Measurements from ENCODE around the gene DENND2C. TPM values are rescaled to one million over a fixed set of nuclear protein-coding genes. Genes with fewer than 3 reads are reported as not detected.

DENND2C gene
- total RNA-seq, 2 donors from 2014 or later = 2.9 to 10.6 TPM

DNA sequence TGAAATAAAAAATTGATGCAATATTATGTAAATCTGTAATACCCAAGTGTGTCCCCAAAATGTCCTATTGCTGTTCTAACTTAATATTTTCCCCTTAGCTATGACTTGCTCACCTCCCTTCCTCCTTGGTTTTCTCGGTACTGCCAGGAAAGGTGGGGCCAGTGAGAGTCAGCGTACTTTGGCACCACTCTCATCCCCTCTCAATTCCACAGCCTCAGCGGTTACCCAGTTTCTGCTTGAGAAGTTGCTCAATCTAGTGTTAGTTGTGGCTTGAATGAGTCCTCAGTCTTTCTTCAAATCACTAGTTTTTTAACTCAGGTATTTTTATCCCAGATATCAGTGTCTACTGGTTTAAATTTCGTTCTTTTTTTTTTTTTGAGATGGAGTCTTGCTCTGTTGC, 120.7 kb downstream of the DENND2C start:
- Histone ChIP-seq H3K27ac (no peak overlapping the region), H3K4me3 (no peak overlapping the region), H3K9me3 (no peaks in the 10 kb centered on the region), H3K27me3 (replicated peaks; ENCODE audit: insufficient read depth) (no peaks in the 10 kb centered on the region), H3K36me3 (no peaks in the 10 kb centered on the region), H3K4me1 (replicated peaks) (no peaks in the 10 kb centered on the region)
- WGBS = 67% methylated on average over 4 of the region's 4 CpGs
- intact Hi-C loops (cut with DNase I) = no loop called here
- DNase-seq (ENCODE audit: low spot score) = no peak
- no peak for TF ChIP-seq POLR2A (IDR thresholded peaks at IDR 0.05)
- TF ChIP-seq, protein P1, sequence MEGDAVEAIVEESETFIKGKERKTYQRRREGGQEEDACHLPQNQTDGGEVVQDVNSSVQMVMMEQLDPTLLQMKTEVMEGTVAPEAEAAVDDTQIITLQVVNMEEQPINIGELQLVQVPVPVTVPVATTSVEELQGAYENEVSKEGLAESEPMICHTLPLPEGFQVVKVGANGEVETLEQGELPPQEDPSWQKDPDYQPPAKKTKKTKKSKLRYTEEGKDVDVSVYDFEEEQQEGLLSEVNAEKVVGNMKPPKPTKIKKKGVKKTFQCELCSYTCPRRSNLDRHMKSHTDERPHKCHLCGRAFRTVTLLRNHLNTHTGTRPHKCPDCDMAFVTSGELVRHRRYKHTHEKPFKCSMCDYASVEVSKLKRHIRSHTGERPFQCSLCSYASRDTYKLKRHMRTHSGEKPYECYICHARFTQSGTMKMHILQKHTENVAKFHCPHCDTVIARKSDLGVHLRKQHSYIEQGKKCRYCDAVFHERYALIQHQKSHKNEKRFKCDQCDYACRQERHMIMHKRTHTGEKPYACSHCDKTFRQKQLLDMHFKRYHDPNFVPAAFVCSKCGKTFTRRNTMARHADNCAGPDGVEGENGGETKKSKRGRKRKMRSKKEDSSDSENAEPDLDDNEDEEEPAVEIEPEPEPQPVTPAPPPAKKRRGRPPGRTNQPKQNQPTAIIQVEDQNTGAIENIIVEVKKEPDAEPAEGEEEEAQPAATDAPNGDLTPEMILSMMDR (IDR thresholded peaks at IDR 0.05) = no peak
- no peak for TF ChIP-seq POLR2AphosphoS5 (IDR thresholded peaks at IDR 0.05)

DNA sequence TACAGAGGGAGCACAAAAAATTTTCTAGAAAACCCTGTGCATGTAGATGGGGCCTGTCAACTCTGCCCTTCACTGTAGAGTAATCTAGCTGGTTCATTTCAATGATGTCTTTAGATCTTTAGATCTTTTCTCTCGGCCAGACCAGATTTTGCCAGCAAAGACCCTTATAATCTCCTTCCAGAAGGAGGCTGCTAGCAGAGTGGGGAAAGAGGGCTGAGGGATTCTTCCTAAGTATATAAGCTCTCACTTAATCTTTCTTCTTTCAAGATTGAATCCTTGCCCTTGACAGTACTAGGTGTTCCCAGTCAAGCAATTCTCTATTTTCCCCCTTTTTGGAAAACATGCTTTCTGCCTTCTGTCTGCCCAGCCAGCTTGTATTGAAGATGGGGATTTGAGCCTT, 122.8 kb downstream of the DENND2C start:
- Histone ChIP-seq H3K27ac (no peak overlapping the region), H3K4me3 (no peak overlapping the region), H3K4me1 (replicated peaks) (no peaks in the 10 kb centered on the region), H3K9me3 (no peaks in the 10 kb centered on the region), H3K36me3 (no peaks in the 10 kb centered on the region), H3K27me3 (replicated peaks; ENCODE audit: insufficient read depth) (no peaks in the 10 kb centered on the region)
- 68% methylated on average over 1 of the region's 1 CpG for WGBS
- TF ChIP-seq POLR2A (IDR thresholded peaks at IDR 0.05) = no peak
- TF ChIP-seq, protein P1 (IDR thresholded peaks at IDR 0.05) = no peak
- no peak for TF ChIP-seq POLR2AphosphoS5 (IDR thresholded peaks at IDR 0.05)
- DNase-seq (ENCODE audit: low spot score) = no peak
- intact Hi-C loops (cut with DNase I) = no loop called here

DNA sequence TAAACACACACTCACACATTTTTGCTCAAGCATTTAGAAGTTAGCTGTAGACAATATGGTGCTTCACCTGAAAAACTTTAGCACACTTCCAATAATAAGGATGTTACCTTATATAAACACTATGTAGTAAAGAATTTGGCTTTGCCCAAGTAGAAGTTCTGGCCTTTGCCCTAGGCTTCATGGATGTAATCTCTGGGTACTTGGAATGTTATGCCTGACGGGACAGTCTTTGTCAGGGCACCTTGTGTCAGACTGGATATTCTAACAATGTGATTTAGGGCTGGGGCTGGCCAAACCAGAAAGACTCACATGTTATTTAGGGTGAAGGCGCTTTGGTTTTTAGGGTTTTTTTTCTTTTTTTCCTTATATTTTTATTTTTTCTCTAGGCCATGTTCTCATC, 124.1 kb downstream of the DENND2C start:
- Histone ChIP-seq H3K4me1 (replicated peaks) (no peaks in the 10 kb centered on the region), H3K36me3 (no peaks in the 10 kb centered on the region), H3K27me3 (replicated peaks; ENCODE audit: insufficient read depth) (no peaks in the 10 kb centered on the region), H3K27ac (no peak overlapping the region), H3K4me3 (no peak overlapping the region), H3K9me3 (no peaks in the 10 kb centered on the region)
- DNase-seq (ENCODE audit: low spot score) = no peak
- 78% methylated on average over 2 of the region's 2 CpGs for WGBS
- TF ChIP-seq POLR2A (IDR thresholded peaks at IDR 0.05) (no peak), POLR2AphosphoS5 (IDR thresholded peaks at IDR 0.05) (no peak)
- TF ChIP-seq, protein P1 (IDR thresholded peaks at IDR 0.05) = no peak
- intact Hi-C loops (cut with DNase I) = no loop called here

DNA sequence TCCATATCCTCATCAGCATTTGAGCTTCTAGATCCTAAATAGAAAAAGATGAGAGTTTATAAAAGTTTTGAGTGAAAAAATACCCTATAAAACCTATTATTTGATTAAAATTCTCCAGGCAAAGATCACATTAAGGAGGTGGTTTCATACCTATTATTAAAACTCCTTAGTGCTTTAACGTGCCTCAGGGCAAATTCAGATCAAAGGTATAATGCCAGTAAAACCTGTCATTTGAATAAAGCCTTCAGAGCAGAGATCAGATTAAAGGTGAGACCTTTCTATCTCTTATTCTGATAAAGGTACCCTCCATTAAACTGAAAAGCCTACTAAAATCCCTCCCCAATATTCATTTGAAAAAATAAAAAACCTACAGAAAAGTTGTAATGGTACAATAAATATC, 124.5 kb downstream of the DENND2C start:
- Histone ChIP-seq H3K4me1 (replicated peaks) (no peaks in the 10 kb centered on the region), H3K27me3 (replicated peaks; ENCODE audit: insufficient read depth) (no peaks in the 10 kb centered on the region), H3K36me3 (no peaks in the 10 kb centered on the region), H3K27ac (no peak overlapping the region), H3K4me3 (no peak overlapping the region), H3K9me3 (no peaks in the 10 kb centered on the region)
- intact Hi-C loops (cut with DNase I) = no loop called here
- 39% methylated on average over 1 of the region's 1 CpG for WGBS
- TF ChIP-seq, protein P1 (IDR thresholded peaks at IDR 0.05) = no peak
- TF ChIP-seq POLR2A (IDR thresholded peaks at IDR 0.05) (no peak), POLR2AphosphoS5 (IDR thresholded peaks at IDR 0.05) (no peak)
- DNase-seq (ENCODE audit: low spot score) = no peak

DNA sequence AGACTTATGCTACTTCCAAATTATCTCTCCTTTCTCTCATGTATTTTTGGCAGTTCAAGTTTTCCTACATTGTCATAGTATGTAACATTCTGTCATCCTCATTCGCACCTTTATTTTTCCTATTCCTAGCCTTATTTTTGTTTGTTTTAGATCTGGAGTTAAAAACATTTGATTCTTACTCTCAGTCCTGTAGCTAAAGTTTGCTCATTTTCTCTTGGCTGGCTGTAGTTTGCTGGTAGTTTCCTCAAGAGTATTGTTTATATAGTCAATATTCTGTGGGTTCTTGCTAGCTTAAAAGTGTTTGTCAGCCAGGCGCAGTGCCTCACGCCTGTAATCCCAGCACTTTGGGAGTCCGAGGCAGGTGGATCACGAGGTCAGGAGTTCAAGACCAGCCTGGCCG, 129.0 kb downstream of the DENND2C start:
- intact Hi-C loops (cut with DNase I) = no loop called here
- TF ChIP-seq POLR2A (IDR thresholded peaks at IDR 0.05) (no peak), POLR2AphosphoS5 (IDR thresholded peaks at IDR 0.05) (no peak)
- TF ChIP-seq, protein P1 (IDR thresholded peaks at IDR 0.05) = no peak
- Histone ChIP-seq H3K27me3 (replicated peaks; ENCODE audit: insufficient read depth) (no peaks in the 10 kb centered on the region), H3K27ac (no peak overlapping the region), H3K9me3 (no peaks in the 10 kb centered on the region), H3K4me1 (replicated peaks) (no peaks in the 10 kb centered on the region), H3K4me3 (no peak overlapping the region), H3K36me3 (no peaks in the 10 kb centered on the region)
- 58% methylated on average over 6 of the region's 6 CpGs for WGBS
- DNase-seq (ENCODE audit: low spot score) = no peak

Data from prostate gland (tissue), 2 donors.